Stimulated activated CD8-positive, alpha-beta memory T cell treated with anti-CD3 and anti-CD28 coated beads, Interleukin-12 subunit alpha, Interleukin-12 subunit beta, amount 100 ng/mL, for 1 hour (primary cell): Measurements from ENCODE around the gene HSPA6.
"Not testable (repeated sequence)": the region's sequence is repeated elsewhere in the genome, so short reads cannot be mapped to it uniquely, and the experiment has no call there.

Experiments
- DNase-seq: peaks from one replicate; pipeline ENCODE4 v3.0.0-alpha.2; 2020; ENCODE audit warnings: low read depth

The HSPA6 gene

GRCh38 chr1:161532644-161533567 lies 8.6 kb downstream of the HSPA6 start:
- not testable (repeated sequence) for DNase-seq

GRCh38 chr1:161537068-161537669 lies 12.8 kb downstream of the HSPA6 start:
- DNase-seq = not testable (repeated sequence)

- not testable (repeated sequence) for DNase-seq
These were observed 14.7 kb downstream of the HSPA6 start for GRCh38 chr1:161538925-161539479.

- DNase-seq = peak; percentile 94
These were observed 15.6 kb downstream of the HSPA6 start for GRCh38 chr1:161539731-161540569.

- not testable (repeated sequence) for DNase-seq
These were observed 16.2 kb downstream of the HSPA6 start for GRCh38 chr1:161540570-161540960.

GRCh38 chr1:161542091-161542559 lies 17.8 kb downstream of the HSPA6 start:
- DNase-seq = peak; percentile 35

- not testable (repeated sequence) for DNase-seq
These were observed 18.8 kb downstream of the HSPA6 start for GRCh38 chr1:161543125-161543524.

GRCh38 chr1:161545005-161545731 lies 20.8 kb downstream of the HSPA6 start:
- DNase-seq = not testable (repeated sequence)

- not testable (repeated sequence) for DNase-seq
These were observed 23.8 kb downstream of the HSPA6 start for GRCh38 chr1:161547995-161548741.

GRCh38 chr1:161548749-161549406 lies 24.5 kb downstream of the HSPA6 start:
- DNase-seq = not testable (repeated sequence)

- no peak for DNase-seq
These were observed 25.3 kb downstream of the HSPA6 start, which contains the start of gene FCGR3A for GRCh38 chr1:161549652-161550051. Gene FCGR3A (minus strand): TSS chr1:161549818. CDS start chr1:161549736, 82 bp downstream.

GRCh38 chr1:161550942-161551341 lies 26.6 kb downstream of the HSPA6 start:
- DNase-seq = not testable (repeated sequence)

- not testable (repeated sequence) for DNase-seq
These were observed 29.3 kb downstream of the HSPA6 start for GRCh38 chr1:161553631-161554030.

- DNase-seq = not testable (repeated sequence)
These were observed 30.0 kb downstream of the HSPA6 start for GRCh38 chr1:161554340-161554739.

- not testable (repeated sequence) for DNase-seq
These were observed 30.6 kb downstream of the HSPA6 start for GRCh38 chr1:161554815-161555417.

- DNase-seq = not testable (repeated sequence)
These were observed 31.8 kb downstream of the HSPA6 start for GRCh38 chr1:161556143-161556542.

- DNase-seq = not testable (repeated sequence)
These were observed 32.6 kb downstream of the HSPA6 start for GRCh38 chr1:161556990-161557389.

- DNase-seq = not testable (repeated sequence)
These were observed 33.4 kb downstream of the HSPA6 start for GRCh38 chr1:161557506-161558450.
